ENCODE measurements around the gene BCAR1.

DNA sequence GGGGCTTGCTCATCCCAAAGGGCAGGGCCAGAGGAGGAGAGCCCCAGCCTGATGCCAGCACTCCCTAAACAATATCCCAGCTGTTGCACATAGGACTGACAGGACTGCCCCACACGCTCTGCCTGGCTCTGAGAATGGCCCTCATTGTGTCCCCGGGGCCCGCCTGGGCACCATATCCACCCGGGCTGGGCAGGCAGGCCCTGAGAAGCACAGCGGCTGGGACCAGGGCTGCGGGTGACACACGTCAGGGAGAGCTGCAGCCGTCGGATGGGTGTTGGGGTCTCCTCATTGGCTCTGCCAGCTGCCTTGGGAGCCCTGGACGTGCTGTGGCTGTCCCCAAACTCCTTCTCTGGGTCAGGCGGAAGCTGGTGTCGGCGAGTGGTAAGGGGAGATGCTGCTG lies 4.2 kb downstream of the BCAR1 start:
- TF ChIP-seq, protein P1, sequence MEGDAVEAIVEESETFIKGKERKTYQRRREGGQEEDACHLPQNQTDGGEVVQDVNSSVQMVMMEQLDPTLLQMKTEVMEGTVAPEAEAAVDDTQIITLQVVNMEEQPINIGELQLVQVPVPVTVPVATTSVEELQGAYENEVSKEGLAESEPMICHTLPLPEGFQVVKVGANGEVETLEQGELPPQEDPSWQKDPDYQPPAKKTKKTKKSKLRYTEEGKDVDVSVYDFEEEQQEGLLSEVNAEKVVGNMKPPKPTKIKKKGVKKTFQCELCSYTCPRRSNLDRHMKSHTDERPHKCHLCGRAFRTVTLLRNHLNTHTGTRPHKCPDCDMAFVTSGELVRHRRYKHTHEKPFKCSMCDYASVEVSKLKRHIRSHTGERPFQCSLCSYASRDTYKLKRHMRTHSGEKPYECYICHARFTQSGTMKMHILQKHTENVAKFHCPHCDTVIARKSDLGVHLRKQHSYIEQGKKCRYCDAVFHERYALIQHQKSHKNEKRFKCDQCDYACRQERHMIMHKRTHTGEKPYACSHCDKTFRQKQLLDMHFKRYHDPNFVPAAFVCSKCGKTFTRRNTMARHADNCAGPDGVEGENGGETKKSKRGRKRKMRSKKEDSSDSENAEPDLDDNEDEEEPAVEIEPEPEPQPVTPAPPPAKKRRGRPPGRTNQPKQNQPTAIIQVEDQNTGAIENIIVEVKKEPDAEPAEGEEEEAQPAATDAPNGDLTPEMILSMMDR (IDR thresholded peaks at IDR 0.05): no peak
- TF ChIP-seq POLR2A (IDR thresholded peaks at IDR 0.05): no peak
